ENCODE results near the gene PRRC2C.

The PRRC2C gene

DNA sequence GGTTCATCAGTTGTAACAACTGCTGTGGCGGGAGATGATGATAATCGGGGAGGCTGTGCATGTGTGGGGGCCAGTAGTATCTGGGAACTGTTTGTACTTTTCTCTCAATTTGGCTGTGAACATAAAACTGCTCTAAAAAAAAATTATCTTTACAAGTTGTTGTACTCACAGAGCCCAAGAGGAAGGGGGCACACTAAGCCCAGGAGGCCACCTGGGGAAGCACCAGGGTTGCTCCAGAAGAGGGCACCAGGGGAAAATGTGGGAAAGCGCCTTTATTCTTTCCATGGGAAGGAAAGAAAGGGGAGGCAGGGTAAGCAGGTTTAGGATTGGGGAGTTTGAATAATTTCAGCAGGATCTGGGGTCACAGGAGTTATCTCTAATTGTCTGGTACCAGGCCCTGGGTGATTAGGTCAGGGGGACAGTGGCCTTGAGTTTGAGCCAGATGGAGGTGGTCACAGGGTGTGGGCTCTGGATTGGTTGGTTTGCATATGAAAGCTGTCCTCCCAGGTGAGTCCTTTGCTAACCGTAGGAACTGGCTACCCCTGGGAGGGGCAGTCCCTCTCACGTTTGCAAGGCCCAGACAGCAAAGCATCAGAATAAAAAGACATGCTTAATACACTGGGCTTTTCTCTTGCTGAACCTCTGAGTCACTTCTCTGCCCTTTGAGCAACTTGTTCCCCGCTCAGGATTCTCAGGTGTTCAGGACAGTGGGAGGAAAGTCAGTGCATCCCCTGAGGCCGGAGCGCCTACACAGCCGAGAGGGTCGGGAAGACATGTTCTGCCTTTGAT lies 155.9 kb downstream of the PRRC2C start:
- DNase-seq: no peak

DNA sequence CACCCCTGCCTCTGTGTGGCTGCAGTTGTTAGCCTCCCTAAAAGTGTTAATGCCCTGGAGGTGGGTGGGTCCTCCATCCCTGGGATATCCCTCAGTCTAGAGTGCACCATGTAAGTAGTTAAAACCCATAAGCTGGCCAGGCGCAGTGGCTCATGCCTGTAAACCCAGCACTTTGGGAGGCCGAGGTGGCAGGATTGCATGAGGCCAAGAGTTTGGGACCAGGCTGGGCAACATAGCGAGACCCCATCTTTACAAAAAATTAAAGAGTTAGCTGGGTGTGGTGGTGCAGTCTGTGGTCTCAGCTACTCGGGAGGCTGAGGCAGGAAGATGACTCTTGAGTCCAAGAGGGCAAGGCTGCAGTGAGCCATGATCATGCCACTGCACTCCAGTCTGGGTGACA lies 156.9 kb downstream of the PRRC2C start:
- no peak for DNase-seq
